T-helper 2 cell (primary cell): ENCODE data around the gene ZBTB39.
"Not testable (repeated sequence)": the region's sequence is repeated elsewhere in the genome, so short reads cannot be mapped to it uniquely, and the experiment has no call there.

Experiments
- DNase-seq, 5 experiments: peaks; one replicate each; pipeline versions ENCODE4 v3.0.0 to v3.0.0-alpha.2; 2012 to 2022

Gene ZBTB39

GRCh38 chr12:57029457-57029856, 23.1 kb upstream of the ZBTB39 start:
- DNase-seq: no peak

- DNase-seq: peak in 1 of 5 experiments; percentile 6
Measured at GRCh38 chr12:57027805-57028153, 21.4 kb upstream of the ZBTB39 start.

GRCh38 chr12:57027011-57027804, 20.9 kb upstream of the ZBTB39 start:
- DNase-seq: no peak

- no peak for DNase-seq
Measured at GRCh38 chr12:57025196-57025595, 18.9 kb upstream of the ZBTB39 start.

GRCh38 chr12:57022324-57022723, 16.0 kb upstream of the ZBTB39 start:
- not testable (repeated sequence) for DNase-seq

- no peak for DNase-seq
Measured at GRCh38 chr12:57019983-57020719, 13.8 kb upstream of the ZBTB39 start.

- no peak for DNase-seq
Measured at GRCh38 chr12:57018906-57019305, 12.6 kb upstream of the ZBTB39 start.

GRCh38 chr12:57018353-57018752, 12.0 kb upstream of the ZBTB39 start:
- DNase-seq: not testable (repeated sequence)

- no peak for DNase-seq
Measured at GRCh38 chr12:57016348-57016747, 10.0 kb upstream of the ZBTB39 start, which contains the start of gene TAC3. TAC3 (minus strand) TSS chr12:57016529; CDS start chr12:57015797, 732 bp downstream.

GRCh38 chr12:57012600-57013465, 6.5 kb upstream of the ZBTB39 start:
- DNase-seq: no peak

- DNase-seq: peak in 1 of 5 experiments; percentile 71
Measured at GRCh38 chr12:57011438-57012424, 5.4 kb upstream of the ZBTB39 start.

- DNase-seq: no peak
Measured at GRCh38 chr12:57010627-57011247, 4.4 kb upstream of the ZBTB39 start.

- DNase-seq: no peak
Measured at GRCh38 chr12:57009949-57010626, 3.7 kb upstream of the ZBTB39 start.

- peak in 1 of 5 experiments; percentile 77 for DNase-seq
Measured at GRCh38 chr12:57008178-57008577, 1.8 kb upstream of the ZBTB39 start.

- DNase-seq: no peak
Measured at GRCh38 chr12:57006809-57007475, 596 bp upstream of the ZBTB39 start.

GRCh38 chr12:57004651-57005050, 1.7 kb downstream of the ZBTB39 start:
- DNase-seq: no peak

- no peak for DNase-seq
Measured at GRCh38 chr12:57003395-57003794, 3.0 kb downstream of the ZBTB39 start.

GRCh38 chr12:57001448-57001906, 4.9 kb downstream of the ZBTB39 start:
- peak; percentile 38 to 73 (median 63) for DNase-seq

GRCh38 chr12:57000393-57000792, 6.0 kb downstream of the ZBTB39 start:
- no peak for DNase-seq

GRCh38 chr12:56999456-56999855, 6.9 kb downstream of the ZBTB39 start:
- DNase-seq: no peak
